AG10803 (cell line): ENCODE results near the gene PSMD10.

Experiments used
- DNase-seq: peaks from one replicate; pipeline ENCODE4 v3.0.0; 2010; ENCODE audit warnings: low read depth
- H3K4me3 ChIP-seq: 2 replicates; pipeline ENCODE4 v1.5.1; 2011; ENCODE audit warnings: mild to moderate bottlenecking, low read length, control low read depth
- CTCF ChIP-seq: conservative IDR thresholded peaks from 2 replicates; pipeline ENCODE4 v1.5.1; 2011; ENCODE audit warnings: mild to moderate bottlenecking, low read length, control low read depth, inconsistent platforms

Gene PSMD10

GRCh38 chrX:108059801-108060200 lies 31.5 kb downstream of the PSMD10 start:
- DNase-seq, result no peak
- no peak for TF ChIP-seq CTCF
- no peak overlapping the region for H3K4me3 ChIP-seq

- no peak for TF ChIP-seq CTCF
- DNase-seq, result no peak
- H3K4me3 ChIP-seq, result no peak overlapping the region
Measured at GRCh38 chrX:108055546-108055945, 35.8 kb downstream of the PSMD10 start.

DNA sequence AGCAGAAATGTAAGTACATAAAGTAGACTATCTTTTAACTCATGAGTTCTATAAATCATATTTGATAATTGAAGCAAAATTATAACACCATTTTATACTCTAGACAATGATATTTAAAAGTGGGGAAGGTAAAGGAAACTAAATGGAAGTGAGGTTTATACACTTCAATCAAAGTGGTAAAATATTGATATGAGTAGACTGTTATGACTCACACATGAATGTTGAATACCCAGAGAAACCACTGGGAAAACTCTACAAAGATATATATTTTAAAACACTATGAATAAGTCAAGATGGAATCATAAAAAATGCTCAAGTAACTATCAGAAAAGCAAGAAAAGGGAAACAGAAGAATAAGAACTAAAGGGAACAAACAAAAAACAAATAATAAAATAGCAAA lies 38.1 kb downstream of the PSMD10 start:
- no peak for TF ChIP-seq CTCF
- H3K4me3 ChIP-seq, result no peak overlapping the region
- no peak for DNase-seq

GRCh38 chrX:108049649-108050048 lies 41.7 kb downstream of the PSMD10 start:
- H3K4me3 ChIP-seq, result no peak overlapping the region
- TF ChIP-seq CTCF, result no peak
- DNase-seq, result no peak

DNA sequence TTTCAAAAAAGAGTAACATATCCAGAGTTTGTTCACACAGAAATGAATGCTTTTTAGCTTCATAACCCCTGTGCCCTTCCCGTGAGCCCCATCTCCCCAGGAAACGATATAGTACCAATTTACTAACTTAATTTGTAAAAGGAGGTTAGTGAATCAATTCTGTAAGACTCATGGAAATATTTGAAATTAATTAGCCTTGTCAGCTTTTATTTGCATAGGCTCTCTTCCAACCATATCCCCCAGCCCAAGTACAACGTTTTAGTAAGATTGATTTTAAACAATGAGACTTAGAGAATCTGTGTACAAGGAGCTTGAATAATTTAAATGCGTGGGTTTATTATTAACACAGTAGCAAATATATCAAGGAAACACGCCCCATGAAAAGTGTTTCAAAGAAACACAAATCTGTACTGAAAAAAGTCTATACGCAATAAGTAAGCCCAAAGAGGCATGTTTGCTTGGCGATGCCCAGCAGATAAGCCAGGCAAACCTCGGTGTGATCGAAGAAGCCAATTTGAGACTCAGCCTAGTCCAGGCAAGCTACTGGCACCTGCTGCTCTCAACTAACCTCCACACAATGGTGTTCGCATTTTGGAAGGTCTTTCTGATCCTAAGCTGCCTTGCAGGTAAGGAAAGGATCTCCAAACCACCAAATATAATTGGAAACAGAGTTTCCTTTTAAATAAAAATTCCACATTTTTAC lies 46.6 kb downstream of the PSMD10 start, which contains the start of gene VSIG1:
Gene VSIG1 (plus strand): TSS at position 512 of the 703 bp plus-strand sequence. CDS start 66 bp downstream, at position 578.
- DNase-seq, result no peak

GRCh38 chrX:108036298-108036973 lies 54.9 kb downstream of the PSMD10 start:
- no peak for TF ChIP-seq CTCF
- DNase-seq, result no peak
- no peak overlapping the region for H3K4me3 ChIP-seq

More for the DNA sequence above, 46.6 kb downstream of the PSMD10 start, which contains the start of gene VSIG1:
- no peak within 1 kb of the TSS for H3K4me3 ChIP-seq
- no peak for TF ChIP-seq CTCF

GRCh38 chrX:108034725-108035124 lies 56.6 kb downstream of the PSMD10 start:
- H3K4me3 ChIP-seq, result no peak overlapping the region
- no peak for DNase-seq
- no peak for TF ChIP-seq CTCF
